Left lung (tissue), 10 donors: ENCODE results near the gene FAM193B. TPM values are rescaled to one million over a fixed set of nuclear protein-coding genes. Genes with fewer than 3 reads are reported as not detected.

Experiments used
- ATAC-seq: fragments of 200-7000 bp; cut with Tn5 transposase; one replicate; pipeline ENCODE4 v1.9.1; 2020; ENCODE audit warnings: moderate library complexity
- DNase-seq, 4 donors: peaks; one replicate each; pipeline ENCODE4 v3.0.0-alpha.2; 2013 to 2020
- H3K27ac ChIP-seq, 2 donors: fragments of 200-600 bp; sonication (generic) in 1 of 2; one replicate each; pipeline versions ENCODE4 v1.5.0 to v1.8.0; 2020 to 2021
- H3K27me3 ChIP-seq, 2 donors: fragments of 200-600 bp; sonication (generic) in 1 of 2; one replicate each; pipeline versions ENCODE4 v1.5.0 to v1.8.0; 2020 to 2021
- H3K36me3 ChIP-seq, 2 donors: fragments of 200-600 bp; sonication (generic) in 1 of 2; one replicate each; pipeline versions ENCODE4 v1.5.0 to v1.8.0; 2020 to 2021
- H3K4me1 ChIP-seq, 2 donors: fragments of 200-600 bp; one replicate each; pipeline ENCODE4 v1.8.0; 2021
- H3K4me3 ChIP-seq, 2 donors: fragments of 200-600 bp; sonication (generic) in 1 of 2; one replicate each; pipeline versions ENCODE4 v1.5.0 to v1.8.0; 2020 to 2021; ENCODE audit warnings: mild to moderate bottlenecking in 1 of 2
- H3K9me3 ChIP-seq, 2 donors: fragments of 200-600 bp; sonication (generic) in 1 of 2; one replicate each; pipeline versions ENCODE4 v1.5.0 to v1.8.0; 2020 to 2021
- intact Hi-C, 2 donors: fragments of 100-400 bp; cut with DNase I; formaldehyde crosslinking; loops; one replicate each; pipeline versions ENCODE4 v1.11.2 to v1.14.2; 2022
- polyA plus RNA-seq, 6 donors: library from polyadenylated mRNA; unstranded; fragments of 120-200 nt; gene quantifications; one replicate each; pipeline ENCODE4 v1.2.1, GENCODE V29; 2013; ENCODE audit not compliant: insufficient read length in 6 of 6
- total RNA-seq, 2 donors: library from RNA; stranded (reverse); fragmentation: NEBNext Ultra II Directional; extraction: Animal tissue kit (Norgen Biotek cat#: 25700); gene quantifications; one replicate each; pipeline ENCODE4 v1.2.1, GENCODE V29; 2021
- TF ChIP-seq, protein P1 (sequence below), 2 donors: fragments of 200-600 bp; sonication (generic) in 1 of 2; IDR thresholded peaks; one replicate each; pipeline versions ENCODE4 v1.5.0 to v1.8.0; 2021; ENCODE audit warnings: antibody characterized with exemption in 2 of 2
- donor health status: DM: no; HTN: yes; CAD: no.
- donor health status: DM: no; HTN: no; CAD: no.

Gene FAM193B
- total and polyA plus RNA-seq, 8 donors = 64.3 to 112 (median 91.9) TPM

GRCh38 chr5:177484902-177485549 is 69.3 kb downstream of the FAM193B start:
- no peak for ATAC-seq
- Histone ChIP-seq H3K36me3 (peaks cover 0 to 90% of the 10 kb centered on the region in 2 donors), H3K4me1 (peaks cover 3 to 5% of the 10 kb centered on the region in 2 donors), H3K9me3 (no peaks in the 10 kb centered on the region), H3K27me3 (no peaks in the 10 kb centered on the region), H3K4me3 (no peak overlapping the region), H3K27ac (no peak overlapping the region)
- TF ChIP-seq, protein P1, sequence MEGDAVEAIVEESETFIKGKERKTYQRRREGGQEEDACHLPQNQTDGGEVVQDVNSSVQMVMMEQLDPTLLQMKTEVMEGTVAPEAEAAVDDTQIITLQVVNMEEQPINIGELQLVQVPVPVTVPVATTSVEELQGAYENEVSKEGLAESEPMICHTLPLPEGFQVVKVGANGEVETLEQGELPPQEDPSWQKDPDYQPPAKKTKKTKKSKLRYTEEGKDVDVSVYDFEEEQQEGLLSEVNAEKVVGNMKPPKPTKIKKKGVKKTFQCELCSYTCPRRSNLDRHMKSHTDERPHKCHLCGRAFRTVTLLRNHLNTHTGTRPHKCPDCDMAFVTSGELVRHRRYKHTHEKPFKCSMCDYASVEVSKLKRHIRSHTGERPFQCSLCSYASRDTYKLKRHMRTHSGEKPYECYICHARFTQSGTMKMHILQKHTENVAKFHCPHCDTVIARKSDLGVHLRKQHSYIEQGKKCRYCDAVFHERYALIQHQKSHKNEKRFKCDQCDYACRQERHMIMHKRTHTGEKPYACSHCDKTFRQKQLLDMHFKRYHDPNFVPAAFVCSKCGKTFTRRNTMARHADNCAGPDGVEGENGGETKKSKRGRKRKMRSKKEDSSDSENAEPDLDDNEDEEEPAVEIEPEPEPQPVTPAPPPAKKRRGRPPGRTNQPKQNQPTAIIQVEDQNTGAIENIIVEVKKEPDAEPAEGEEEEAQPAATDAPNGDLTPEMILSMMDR (IDR thresholded peaks at IDR 0.05) = no peak
- DNase-seq = no peak
- intact Hi-C loops = no loop called here

- ATAC-seq (no peak), DNase-seq (no peak)
- intact Hi-C loops = no loop called here
- Histone ChIP-seq H3K27me3 (no peaks in the 10 kb centered on the region), H3K27ac (no peak overlapping the region), H3K36me3 (peaks cover 0 to 83% of the 10 kb centered on the region in 2 donors), H3K4me1 (peaks cover 11 to 13% of the 10 kb centered on the region in 2 donors), H3K4me3 (no peak overlapping the region), H3K9me3 (no peaks in the 10 kb centered on the region)
- TF ChIP-seq, protein P1 (IDR thresholded peaks at IDR 0.05) = no peak
These were observed 70.1 kb downstream of the FAM193B start for GRCh38 chr5:177483994-177484901.

GRCh38 chr5:177483042-177483441 is 71.3 kb downstream of the FAM193B start:
- Histone ChIP-seq H3K9me3 (no peaks in the 10 kb centered on the region), H3K4me3 (no peak overlapping the region), H3K36me3 (peaks cover 0 to 70% of the 10 kb centered on the region in 2 donors), H3K4me1 (peaks cover 20 to 25% of the 10 kb centered on the region in 2 donors), H3K27me3 (no peaks in the 10 kb centered on the region), H3K27ac (no peak overlapping the region)
- TF ChIP-seq, protein P1 (IDR thresholded peaks at IDR 0.05) = no peak
- intact Hi-C loops = no loop called here
- DNase-seq (no peak), ATAC-seq (no peak)

GRCh38 chr5:177482359-177482795 is 72.0 kb downstream of the FAM193B start:
- H3K36me3 ChIP-seq = peaks cover 0 to 64% of the 10 kb centered on the region in 2 donors
- no peak overlapping the region for H3K27ac ChIP-seq
- no peak overlapping the region for H3K4me3 ChIP-seq
- intact Hi-C loops = no loop called here
- ATAC-seq (no peak), DNase-seq (no peak)
- H3K9me3 ChIP-seq = no peaks in the 10 kb centered on the region
- H3K4me1 ChIP-seq = peaks cover 20 to 31% of the 10 kb centered on the region in 2 donors
- TF ChIP-seq, protein P1 (IDR thresholded peaks at IDR 0.05) = no peak
- no peaks in the 10 kb centered on the region for H3K27me3 ChIP-seq

GRCh38 chr5:177479774-177480173 is 74.6 kb downstream of the FAM193B start:
- Histone ChIP-seq H3K36me3 (peaks cover 0 to 38% of the 10 kb centered on the region in 2 donors), H3K9me3 (no peaks in the 10 kb centered on the region), H3K4me1 (peaks cover 20 to 36% of the 10 kb centered on the region in 2 donors), H3K4me3 (no peak overlapping the region), H3K27me3 (peaks cover 0 to 2% of the 10 kb centered on the region in 2 donors), H3K27ac (peak overlapping the region; percentile 26 to 73)
- intact Hi-C loops = no loop called here
- TF ChIP-seq, protein P1 (IDR thresholded peaks at IDR 0.05) = no peak
- no peak for DNase-seq
- ATAC-seq = peak; percentile 1
